Suprapubic skin (tissue), 4 donors: ENCODE measurements around the gene KRT73.

ENCODE experiments used
- POLR2A ChIP-seq, 2 donors: fragments of 450-650 bp; IDR thresholded peaks; one replicate each; pipeline ENCODE4 v1.6.1; 2017; ENCODE audit warnings: antibody characterized with exemption in 2 of 2, mild to moderate bottlenecking in 2 of 2, moderate library complexity in 2 of 2
- POLR2AphosphoS5 ChIP-seq, 3 donors: sonication (generic); formaldehyde crosslinking; IDR thresholded peaks; one replicate each; pipeline ENCODE4 v1.6.1; 2017; ENCODE audit warnings: antibody characterized with exemption in 3 of 3
- TF ChIP-seq, protein P1 (sequence below), 2 donors: fragments of 200-600 bp in 1 of 2; fragments of 450-650 bp in 1 of 2; sonication (generic) in 1 of 2; IDR thresholded peaks; one replicate each; pipeline ENCODE4 v1.5.1; 2016 to 2019; ENCODE audit warnings: antibody characterized with exemption in 2 of 2, mild to moderate bottlenecking in 1 of 2, moderate library complexity in 1 of 2

GRCh38 chr12:52570511-52570910 is 47.8 kb downstream of the KRT73 start:
- TF ChIP-seq POLR2AphosphoS5 (IDR thresholded peaks at IDR 0.05): no peak
- TF ChIP-seq, protein P1, sequence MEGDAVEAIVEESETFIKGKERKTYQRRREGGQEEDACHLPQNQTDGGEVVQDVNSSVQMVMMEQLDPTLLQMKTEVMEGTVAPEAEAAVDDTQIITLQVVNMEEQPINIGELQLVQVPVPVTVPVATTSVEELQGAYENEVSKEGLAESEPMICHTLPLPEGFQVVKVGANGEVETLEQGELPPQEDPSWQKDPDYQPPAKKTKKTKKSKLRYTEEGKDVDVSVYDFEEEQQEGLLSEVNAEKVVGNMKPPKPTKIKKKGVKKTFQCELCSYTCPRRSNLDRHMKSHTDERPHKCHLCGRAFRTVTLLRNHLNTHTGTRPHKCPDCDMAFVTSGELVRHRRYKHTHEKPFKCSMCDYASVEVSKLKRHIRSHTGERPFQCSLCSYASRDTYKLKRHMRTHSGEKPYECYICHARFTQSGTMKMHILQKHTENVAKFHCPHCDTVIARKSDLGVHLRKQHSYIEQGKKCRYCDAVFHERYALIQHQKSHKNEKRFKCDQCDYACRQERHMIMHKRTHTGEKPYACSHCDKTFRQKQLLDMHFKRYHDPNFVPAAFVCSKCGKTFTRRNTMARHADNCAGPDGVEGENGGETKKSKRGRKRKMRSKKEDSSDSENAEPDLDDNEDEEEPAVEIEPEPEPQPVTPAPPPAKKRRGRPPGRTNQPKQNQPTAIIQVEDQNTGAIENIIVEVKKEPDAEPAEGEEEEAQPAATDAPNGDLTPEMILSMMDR (IDR thresholded peaks at IDR 0.05): no peak
- no peak for TF ChIP-seq POLR2A (IDR thresholded peaks at IDR 0.05)
